G401.6 (cell line): Measurements from ENCODE around the gene IL24.

Experiments used
- FAIRE-seq: peaks from 2 replicates; lab custom pipeline; 2012; peaks lifted over from hg19 to GRCh38; lab: Jason Lieb, UNC

The IL24 gene

GRCh38 chr1:206880314-206880713 lies 16.9 kb upstream of the IL24 start:
- no peak for FAIRE-seq

DNA sequence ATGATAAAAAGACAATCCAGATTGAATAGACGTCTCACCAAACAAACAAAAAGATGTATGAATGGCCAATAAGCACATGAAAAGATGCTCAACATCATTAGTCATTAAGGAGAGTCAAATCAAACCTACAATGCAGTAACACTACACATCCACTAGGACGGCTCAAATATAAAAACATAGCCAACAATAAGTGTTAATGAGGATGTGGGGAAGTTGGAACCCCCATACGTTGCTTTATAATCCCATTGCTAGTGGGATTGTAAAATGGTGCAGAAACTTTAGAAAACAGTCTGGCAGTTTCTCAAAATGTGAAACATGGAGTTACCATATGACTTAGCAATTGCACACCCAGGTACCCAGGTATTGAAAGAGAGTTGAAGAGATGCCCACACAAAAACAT lies 14.7 kb upstream of the IL24 start:
- FAIRE-seq = no peak

GRCh38 chr1:206883160-206883559 lies 14.1 kb upstream of the IL24 start:
- no peak for FAIRE-seq

DNA sequence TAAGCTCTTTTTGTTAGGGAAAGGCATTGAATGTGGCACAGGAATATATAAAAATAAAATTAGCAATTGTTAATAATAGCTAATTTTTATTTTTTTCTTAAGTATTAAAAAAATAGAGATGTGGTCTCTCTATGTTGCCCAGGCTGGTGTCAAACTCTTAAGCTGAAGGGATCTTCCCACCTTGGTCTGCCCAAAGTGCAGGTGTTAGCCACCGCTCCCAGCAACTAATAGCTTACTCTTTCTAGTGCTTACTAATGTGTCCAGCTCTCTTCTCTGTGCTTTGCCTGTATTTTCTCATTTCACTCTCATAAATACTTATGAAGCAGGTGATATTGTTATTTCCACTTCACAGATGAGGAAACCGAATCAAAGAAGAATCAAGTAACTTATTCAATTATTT lies 13.4 kb upstream of the IL24 start:
- FAIRE-seq = no peak

DNA sequence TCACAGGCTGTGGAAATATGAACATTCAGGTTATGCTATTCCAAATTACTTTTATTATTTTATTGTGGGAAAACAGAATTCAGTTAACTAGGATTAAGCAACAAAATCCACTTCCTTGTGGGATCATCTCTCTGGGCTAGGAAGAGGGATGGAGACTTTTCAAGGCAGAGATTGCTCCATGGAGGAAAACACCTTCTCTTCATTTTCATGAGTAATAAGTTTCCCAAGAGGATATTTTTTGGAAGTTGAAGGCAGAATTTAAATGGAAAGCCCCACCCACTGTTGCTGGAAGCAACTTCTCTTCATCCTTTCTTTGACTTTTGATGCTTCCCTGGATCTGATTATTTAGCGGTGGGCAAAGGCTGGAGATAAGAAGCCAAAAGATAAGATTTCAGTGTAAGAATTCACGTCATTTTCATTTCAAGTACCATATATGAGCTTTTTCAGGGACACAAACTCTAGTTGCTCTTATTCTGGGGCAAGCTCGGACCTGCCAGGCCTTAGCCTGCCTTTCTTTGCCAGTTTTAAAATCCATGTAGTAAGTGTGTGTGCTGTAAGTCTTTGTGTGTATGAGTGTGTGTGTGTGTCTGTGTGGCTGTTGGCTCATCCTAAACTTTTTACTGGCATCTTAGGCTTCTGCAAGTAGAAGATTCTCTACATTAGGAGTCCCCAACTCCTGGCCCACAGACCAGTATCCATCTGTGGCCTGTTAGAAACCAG lies 11.7 kb upstream of the IL24 start:
- no peak for FAIRE-seq

GRCh38 chr1:206886831-206887230 lies 10.4 kb upstream of the IL24 start:
- FAIRE-seq = no peak

- FAIRE-seq = no peak
Measured at GRCh38 chr1:206887701-206888100, 9.5 kb upstream of the IL24 start.

DNA sequence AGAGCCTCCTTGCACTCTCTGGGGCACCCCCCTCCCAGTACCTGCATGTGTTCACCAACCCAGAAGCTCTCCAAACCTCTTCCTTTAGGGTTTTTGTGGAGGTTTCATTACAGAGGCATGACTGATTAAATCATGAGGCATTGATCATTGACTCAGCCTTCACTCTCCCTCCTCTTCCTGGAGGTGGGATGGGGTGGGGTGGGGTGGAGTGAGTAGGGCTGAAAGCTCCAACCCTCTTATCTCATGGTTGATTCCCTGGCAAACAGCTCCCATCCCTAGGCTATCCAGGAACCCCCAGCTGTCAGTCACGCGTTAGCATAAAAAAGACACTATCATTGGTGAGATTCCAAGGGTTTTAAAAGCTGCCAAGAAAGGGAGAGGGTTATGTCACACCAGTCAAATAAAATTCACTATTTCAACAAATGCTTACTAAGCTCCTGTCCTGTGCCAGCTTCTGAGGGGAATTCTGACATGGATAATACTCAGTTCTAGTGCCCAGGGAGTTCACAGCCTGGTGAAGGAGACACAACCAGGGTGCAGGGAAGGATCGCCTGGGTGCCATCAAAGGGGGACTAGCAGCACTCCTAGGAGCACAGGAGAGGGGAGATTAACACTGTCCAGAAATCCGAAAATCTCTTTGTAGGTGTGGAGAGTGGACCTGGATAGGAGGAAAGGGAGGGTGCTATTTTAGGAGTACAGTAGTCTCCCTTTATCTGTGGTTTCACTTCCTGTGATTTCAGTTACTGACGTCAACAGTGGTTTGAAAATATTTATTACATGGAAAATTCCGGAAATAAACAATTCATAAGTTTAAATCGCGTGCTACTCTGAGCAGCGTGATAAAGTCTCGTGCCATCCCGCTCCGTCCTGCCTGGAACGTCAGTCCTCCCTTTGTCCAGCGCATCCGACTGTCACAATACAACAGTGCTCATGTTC lies 6.8 kb upstream of the IL24 start:
- no peak for FAIRE-seq

GRCh38 chr1:206891412-206891811 lies 5.8 kb upstream of the IL24 start:
- no peak for FAIRE-seq

- FAIRE-seq = no peak
Measured at GRCh38 chr1:206892351-206892984, 4.8 kb upstream of the IL24 start.

- FAIRE-seq = no peak
Measured at GRCh38 chr1:206893380-206893779, 3.9 kb upstream of the IL24 start.

GRCh38 chr1:206895325-206895724 lies 1.9 kb upstream of the IL24 start:
- no peak for FAIRE-seq

GRCh38 chr1:206895837-206896242 lies 1.4 kb upstream of the IL24 start:
- FAIRE-seq = no peak

DNA sequence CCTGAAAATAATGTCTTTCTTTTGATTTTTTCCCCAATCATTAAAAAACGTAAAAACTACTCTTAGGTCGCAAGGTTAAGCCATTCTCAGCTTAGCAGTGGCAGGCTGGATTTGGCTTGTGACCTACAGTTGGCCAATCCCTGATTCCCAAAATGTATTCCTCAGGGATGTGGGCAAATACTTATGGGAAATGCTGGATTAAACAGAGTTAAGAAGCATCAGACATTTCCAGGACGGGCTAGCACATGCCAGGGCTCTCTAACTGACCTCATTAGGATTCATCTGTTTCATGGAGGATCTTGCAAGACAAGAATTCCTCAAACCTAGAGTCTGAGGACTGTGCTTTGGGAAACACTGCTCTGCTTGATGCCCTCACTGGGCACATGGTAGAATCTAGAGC lies 982 bp upstream of the IL24 start:
- no peak for FAIRE-seq

DNA sequence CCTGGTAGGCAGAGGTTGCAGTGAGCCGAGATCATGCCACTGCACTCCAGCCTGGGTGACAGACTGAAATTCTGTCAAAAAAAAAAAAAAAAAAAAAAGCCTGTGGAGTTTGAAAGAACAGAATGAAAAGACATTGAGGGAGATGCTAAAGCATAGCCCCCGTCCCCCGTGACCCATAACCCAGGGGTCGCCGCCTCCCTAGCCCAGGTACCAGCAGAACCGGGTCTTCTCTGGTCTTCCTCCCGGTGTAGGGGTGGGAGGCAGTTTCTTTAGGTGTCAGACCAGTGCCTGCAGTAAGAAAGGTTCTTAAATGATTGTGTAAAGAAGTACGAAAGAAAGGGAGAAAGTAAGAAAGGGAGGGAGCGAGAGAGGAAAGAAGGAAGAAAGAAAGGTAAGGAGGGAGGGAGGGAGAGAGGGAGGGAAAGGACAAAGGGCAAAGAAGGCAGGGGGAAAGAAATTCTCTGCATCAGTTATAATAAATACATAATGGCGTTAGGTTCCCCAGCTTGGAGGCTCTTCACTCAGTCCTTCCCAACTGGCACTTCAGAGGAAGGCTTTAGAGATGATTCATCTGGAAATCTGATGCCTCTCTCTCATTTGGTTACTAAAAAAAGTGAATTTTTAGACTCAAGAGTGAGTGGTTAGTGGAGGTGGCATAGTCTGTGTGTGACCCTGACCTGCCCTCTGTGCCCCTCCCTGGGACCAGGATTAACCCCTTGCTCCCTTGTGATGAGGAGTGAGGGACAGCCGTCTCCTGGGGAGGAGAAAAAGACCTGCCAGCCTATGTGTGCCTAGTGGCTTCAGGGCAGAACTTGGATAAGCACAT lies 1.1 kb downstream of the IL24 start:
- FAIRE-seq = no peak

DNA sequence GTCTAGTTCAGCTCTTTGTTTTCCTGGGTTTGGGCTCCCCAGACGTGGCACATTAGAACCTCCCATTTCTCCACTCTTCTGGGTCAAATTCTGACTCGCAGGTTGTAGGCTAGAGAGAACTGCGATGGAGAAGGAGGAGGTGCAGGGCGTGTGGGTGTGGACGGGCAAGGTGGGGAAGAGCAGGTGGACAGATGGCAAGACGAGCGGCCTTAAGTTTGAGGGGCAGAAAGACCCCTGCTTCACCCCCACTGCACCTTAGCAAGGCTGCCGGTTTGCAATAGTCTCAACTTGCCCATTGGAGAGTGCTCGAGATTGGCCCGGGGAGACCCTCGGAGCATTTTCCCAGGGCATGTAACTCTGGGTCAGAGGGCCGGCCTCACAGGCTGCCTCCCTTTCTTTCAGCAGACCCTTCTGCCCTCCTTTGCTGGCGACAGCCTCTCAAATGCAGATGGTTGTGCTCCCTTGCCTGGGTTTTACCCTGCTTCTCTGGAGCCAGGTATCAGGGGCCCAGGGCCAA lies 1.7 kb downstream of the IL24 start:
- FAIRE-seq = no peak

GRCh38 chr1:206899717-206900116 lies 2.5 kb downstream of the IL24 start:
- no peak for FAIRE-seq

- no peak for FAIRE-seq
Measured at GRCh38 chr1:206900149-206900548, 2.9 kb downstream of the IL24 start.

DNA sequence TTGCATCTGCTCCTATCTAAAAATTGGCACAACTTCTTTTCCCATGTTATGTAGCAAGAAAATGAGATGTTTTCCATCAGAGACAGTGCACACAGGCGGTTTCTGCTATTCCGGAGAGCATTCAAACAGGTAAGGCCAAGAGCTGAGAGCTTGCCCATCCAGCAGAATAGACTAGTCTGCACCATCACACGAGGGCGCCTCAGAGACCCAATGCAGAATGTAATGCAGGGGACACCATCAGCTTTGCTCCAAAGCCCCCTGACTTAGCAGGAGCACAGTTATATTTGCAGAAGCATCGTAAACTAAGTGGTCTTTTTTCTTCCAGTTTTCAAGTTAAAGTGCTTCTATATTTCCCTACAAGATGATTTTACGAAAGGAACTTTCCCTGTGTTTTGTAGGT lies 4.7 kb downstream of the IL24 start:
- FAIRE-seq = no peak

GRCh38 chr1:206902702-206903101 lies 5.5 kb downstream of the IL24 start:
- no peak for FAIRE-seq

- no peak for FAIRE-seq
Measured at GRCh38 chr1:206903687-206904086, 6.4 kb downstream of the IL24 start.
